ENCODE data around the gene PCDHGB2.
A peak's percentile ranks its signal among the peaks of the same experiment; 100 is the strongest.
"Not testable (repeated sequence)": the region's sequence is repeated elsewhere in the genome, so short reads cannot be mapped to it uniquely, and the experiment has no call there.

Gene PCDHGB2

GRCh38 chr5:141326088-141326854 lies 33.5 kb upstream of the PCDHGB2 start:
- DNase-seq (ENCODE audit: low read depth in 1 of 2, low spot score in 1 of 2), result peak in 1 of 2 experiments; percentile 67
- TF ChIP-seq GABPA (IDR thresholded peaks at IDR 0.05; ENCODE audit: low read depth), result no peak
- TF ChIP-seq POLR2AphosphoS5 (IDR thresholded peaks at IDR 0.05; ENCODE audit: low read depth), result no peak
- no peak for TF ChIP-seq REST (IDR thresholded peaks at IDR 0.05; ENCODE audit: insufficient replicate concordance, low read depth)
- peak; percentile 15 for TF ChIP-seq CTCF (IDR thresholded peaks at IDR 0.05; ENCODE audit: insufficient read depth, low read length)
- TF ChIP-seq SPI1 (IDR thresholded peaks at IDR 0.05; ENCODE audit: borderline replicate concordance, low read depth), result no peak
- no peak overlapping the region for H3K27ac ChIP-seq (replicated peaks)

GRCh38 chr5:141328231-141328630 lies 31.6 kb upstream of the PCDHGB2 start:
- H3K4me3 ChIP-seq (replicated peaks; ENCODE audit: insufficient read depth, low read length), result no peak overlapping the region
- H3K27me3 ChIP-seq (ENCODE audit: insufficient read depth, poor library complexity, severe bottlenecking), result no peaks in the 10 kb centered on the region
- no peak overlapping the region for H3K27ac ChIP-seq (replicated peaks)
- no peak for TF ChIP-seq REST (IDR thresholded peaks at IDR 0.05; ENCODE audit: insufficient replicate concordance, low read depth)
- no peak for TF ChIP-seq GABPA (IDR thresholded peaks at IDR 0.05; ENCODE audit: low read depth)
- TF ChIP-seq CTCF (IDR thresholded peaks at IDR 0.05; ENCODE audit: insufficient read depth, low read length), result no peak
- TF ChIP-seq SPI1 (IDR thresholded peaks at IDR 0.05; ENCODE audit: borderline replicate concordance, low read depth), result no peak
- no peak for TF ChIP-seq POLR2AphosphoS5 (IDR thresholded peaks at IDR 0.05; ENCODE audit: low read depth)
- no peak for DNase-seq (ENCODE audit: low read depth in 1 of 2, low spot score in 1 of 2)

More at GRCh38 chr5:141326088-141326854, 33.5 kb upstream of the PCDHGB2 start:
- H3K4me3 ChIP-seq (replicated peaks; ENCODE audit: insufficient read depth, low read length), result peak overlapping the region; percentile 21; the same call in 1 of the 2 replicates
- no peaks in the 10 kb centered on the region for H3K27me3 ChIP-seq (ENCODE audit: insufficient read depth, poor library complexity, severe bottlenecking)

GRCh38 chr5:141330299-141331080 lies 29.3 kb upstream of the PCDHGB2 start, which contains the start of gene PCDHGA1:
TSS of gene PCDHGA1 (plus strand) at chr5:141330514.
- Histone ChIP-seq H3K4me3 (replicated peaks; ENCODE audit: insufficient read depth, low read length) (no peak within 1 kb of the TSS), H3K27me3 (ENCODE audit: insufficient read depth, poor library complexity, severe bottlenecking) (no peaks in the 10 kb centered on the region), H3K27ac (replicated peaks) (no peak within 1 kb of the TSS)
- TF ChIP-seq REST (IDR thresholded peaks at IDR 0.05; ENCODE audit: insufficient replicate concordance, low read depth), result no peak
- TF ChIP-seq SPI1 (IDR thresholded peaks at IDR 0.05; ENCODE audit: borderline replicate concordance, low read depth), result no peak
- no peak for TF ChIP-seq CTCF (IDR thresholded peaks at IDR 0.05; ENCODE audit: insufficient read depth, low read length)
- no peak for TF ChIP-seq POLR2AphosphoS5 (IDR thresholded peaks at IDR 0.05; ENCODE audit: low read depth)
- no peak for TF ChIP-seq GABPA (IDR thresholded peaks at IDR 0.05; ENCODE audit: low read depth)
- DNase-seq (ENCODE audit: low read depth in 1 of 2, low spot score in 1 of 2), result no peak

GRCh38 chr5:141332571-141332970 lies 27.2 kb upstream of the PCDHGB2 start:
- H3K27me3 ChIP-seq (ENCODE audit: insufficient read depth, poor library complexity, severe bottlenecking); H3K27ac ChIP-seq (replicated peaks); H3K4me3 ChIP-seq (replicated peaks; ENCODE audit: insufficient read depth, low read length); DNase-seq (ENCODE audit: low read depth in 1 of 2, low spot score in 1 of 2): not testable (repeated sequence)

All from HL-60 (cell line).